Measurements from ENCODE around the gene ZNF195.
"Not testable (repeated sequence)": the region's sequence is repeated elsewhere in the genome, so short reads cannot be mapped to it uniquely, and the experiment has no call there.

ZNF195 gene

GRCh38 chr11:3402181-3402860 is 23.4 kb upstream of the ZNF195 start:
- not testable (repeated sequence) for DNase-seq

- DNase-seq: not testable (repeated sequence)
Observed at GRCh38 chr11:3401052-3401451, 22.1 kb upstream of the ZNF195 start.

GRCh38 chr11:3398509-3398908 is 19.6 kb upstream of the ZNF195 start:
- peak; percentile 40 for DNase-seq

DNA sequence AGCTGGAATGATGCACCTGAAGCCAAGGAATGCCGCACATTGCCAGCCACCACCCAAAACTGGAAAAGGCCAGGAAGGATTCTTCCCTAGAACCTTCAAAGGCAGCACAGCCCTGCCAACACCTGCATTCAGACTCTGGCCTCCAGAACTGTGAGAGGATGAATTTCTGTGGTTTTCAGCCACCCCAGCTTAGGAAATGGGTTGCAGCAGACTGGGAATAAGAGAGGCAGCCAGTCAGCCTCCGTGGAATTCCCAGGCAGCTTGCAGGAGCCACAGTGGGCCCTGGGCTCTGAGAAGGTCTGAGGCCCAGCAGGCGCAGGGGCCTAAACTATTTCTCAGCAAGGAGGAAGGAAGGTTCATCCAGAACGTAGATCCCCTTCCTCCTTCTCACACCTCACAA is 19.2 kb upstream of the ZNF195 start:
- peak; percentile 58 for DNase-seq

GRCh38 chr11:3397210-3397609 is 18.3 kb upstream of the ZNF195 start:
- not testable (repeated sequence) for DNase-seq

DNA sequence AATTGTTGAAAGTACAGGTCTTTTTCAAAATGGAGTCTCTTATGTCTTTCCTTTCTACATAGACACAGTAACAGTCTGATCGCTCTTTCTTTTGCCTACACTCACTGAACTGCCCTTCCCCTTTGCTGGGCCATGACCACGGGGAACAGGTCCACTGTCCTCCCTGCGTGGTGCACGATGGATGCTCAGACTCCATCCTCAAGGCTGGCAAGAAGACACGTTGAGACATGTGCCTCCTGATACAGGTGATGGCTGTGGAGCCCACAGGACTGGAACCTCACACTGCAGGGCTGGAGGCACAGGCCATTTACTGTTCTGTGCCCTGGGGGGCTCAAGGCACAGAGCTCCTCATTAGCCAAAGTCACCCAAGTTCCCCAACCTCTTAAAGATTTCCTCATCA is 16.5 kb upstream of the ZNF195 start:
- DNase-seq: not testable (repeated sequence)

- DNase-seq: not testable (repeated sequence)
Observed at GRCh38 chr11:3394956-3395355, 16.0 kb upstream of the ZNF195 start.

DNA sequence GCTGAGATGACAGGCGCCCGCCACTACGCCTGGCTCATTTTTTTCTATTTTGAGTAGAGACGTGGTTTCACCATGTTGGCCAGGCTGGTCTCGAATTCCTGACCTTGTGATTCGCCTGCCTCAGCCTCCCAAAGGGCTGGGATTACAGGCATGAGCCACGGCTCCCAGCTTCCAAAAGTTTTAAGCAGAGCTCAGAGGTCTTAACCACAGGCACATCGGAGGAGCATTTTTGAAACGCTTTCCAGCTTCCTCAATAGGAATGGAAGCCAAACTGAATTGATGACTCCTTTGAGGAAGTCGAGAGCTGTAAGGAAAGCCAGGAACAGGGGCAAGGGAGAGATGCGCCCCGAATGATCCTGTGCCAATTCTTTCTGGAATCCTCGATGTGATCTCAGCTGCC is 14.5 kb upstream of the ZNF195 start:
- not testable (repeated sequence) for DNase-seq

- DNase-seq: no peak
Observed at GRCh38 chr11:3382613-3383285, 3.8 kb upstream of the ZNF195 start.

- no peak for DNase-seq
Observed at GRCh38 chr11:3381794-3382193, 2.8 kb upstream of the ZNF195 start.

GRCh38 chr11:3380706-3381545 is 2.0 kb upstream of the ZNF195 start:
- DNase-seq: no peak

DNA sequence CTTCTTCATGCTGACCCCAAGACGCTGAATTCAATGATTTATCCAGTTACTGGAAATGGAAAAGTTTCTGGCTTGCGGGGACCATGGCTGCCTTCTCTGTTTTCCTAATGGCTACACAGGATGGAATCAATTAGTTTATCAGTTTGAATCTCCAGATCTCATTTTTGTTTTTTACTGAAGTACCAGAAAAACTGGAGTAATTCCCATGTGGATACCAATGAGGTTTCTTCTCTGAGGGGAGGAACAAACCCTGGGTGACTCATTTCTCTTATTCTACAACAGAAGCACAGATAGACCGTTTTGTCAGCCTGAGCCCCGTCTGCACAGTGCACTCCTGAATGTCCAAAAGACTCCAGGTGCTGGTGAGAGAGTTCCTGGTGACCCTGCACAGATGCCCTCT is 3.4 kb downstream of the ZNF195 start:
- no peak for DNase-seq

- no peak for DNase-seq
Observed at GRCh38 chr11:3370311-3370870, 8.6 kb downstream of the ZNF195 start.

GRCh38 chr11:3369366-3369765 is 9.6 kb downstream of the ZNF195 start:
- no peak for DNase-seq

DNA sequence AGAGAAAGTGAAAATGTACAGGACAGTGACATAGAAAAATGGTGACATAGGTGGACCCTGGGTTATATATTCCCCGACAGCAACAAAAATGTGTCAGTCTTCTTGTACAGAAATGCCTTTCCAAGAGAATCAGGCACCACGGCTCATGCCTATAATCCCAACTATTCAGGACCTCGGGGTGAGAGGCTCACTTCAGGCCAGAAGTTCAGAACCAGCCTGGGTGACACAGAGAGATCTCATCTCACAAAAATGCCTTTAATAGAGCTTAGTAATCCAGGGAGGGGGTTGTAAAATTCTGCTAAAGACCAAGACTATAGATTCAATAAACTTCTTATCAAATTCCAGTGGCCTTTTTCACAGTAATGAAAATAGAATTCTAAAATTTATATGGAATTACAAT is 10.7 kb downstream of the ZNF195 start:
- no peak for DNase-seq

- DNase-seq: no peak
Observed at GRCh38 chr11:3367221-3367620, 11.7 kb downstream of the ZNF195 start.

DNA sequence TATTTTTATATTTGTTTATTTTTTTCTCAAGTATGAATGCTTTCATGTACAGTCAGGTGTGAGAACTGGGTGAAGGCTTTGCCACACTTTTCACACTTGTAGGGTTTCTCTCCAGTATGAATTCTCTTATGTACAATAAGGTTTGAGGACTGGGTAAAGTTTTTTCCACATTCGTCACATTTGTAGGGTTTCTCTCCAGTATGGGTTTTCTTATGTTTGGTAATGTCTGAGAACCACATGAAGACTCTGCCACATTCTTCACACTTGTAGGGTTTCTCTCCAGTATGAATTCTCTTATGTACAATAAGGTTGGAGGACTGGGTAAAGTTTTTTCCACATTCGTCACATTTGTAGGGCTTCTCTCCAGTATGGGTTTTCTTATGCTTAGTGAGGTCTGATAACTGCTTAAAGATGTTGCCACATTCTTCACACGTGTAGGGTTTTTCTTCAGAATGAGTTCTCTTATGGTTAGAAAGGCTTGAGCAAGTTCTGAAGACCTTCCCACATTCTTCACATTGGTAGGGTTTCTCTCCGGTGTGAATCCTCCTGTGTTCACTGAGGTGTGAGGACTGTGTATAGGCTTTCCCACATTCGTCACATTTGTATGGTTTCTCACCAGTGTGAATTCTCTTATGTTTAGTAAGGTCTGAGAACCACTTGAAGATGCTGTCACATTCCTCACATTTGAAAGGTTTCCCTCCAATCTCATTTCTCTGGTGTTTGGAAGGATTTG is 19.7 kb downstream of the ZNF195 start:
- no peak for DNase-seq

- DNase-seq: no peak
Observed at GRCh38 chr11:3357994-3358676, 20.8 kb downstream of the ZNF195 start.

GRCh38 chr11:3357302-3357701 is 21.6 kb downstream of the ZNF195 start:
- DNase-seq: no peak

- no peak for DNase-seq
Observed at GRCh38 chr11:3356858-3357257, 22.1 kb downstream of the ZNF195 start.

- DNase-seq: no peak
Observed at GRCh38 chr11:3353066-3353465, 25.9 kb downstream of the ZNF195 start.

GRCh38 chr11:3347127-3347526 is 31.8 kb downstream of the ZNF195 start:
- DNase-seq: no peak
